GM21423 (cell line): ENCODE measurements around the gene ARMH1.

Source experiments
- ATAC-seq: cut with Tn5 transposase; IDR thresholded peaks from one replicate; pipeline ENCODE4 v1.9.1; 2021; ENCODE audit warnings: mild to moderate bottlenecking, moderate library complexity; ENCODE audit not compliant: unreplicated experiment

ARMH1 gene

GRCh38 chr1:44643721-44644334, 30.7 kb upstream of the ARMH1 start:
- no peak for ATAC-seq

GRCh38 chr1:44644806-44645205, 29.7 kb upstream of the ARMH1 start:
- no peak for ATAC-seq

GRCh38 chr1:44645476-44646244, 28.9 kb upstream of the ARMH1 start:
- ATAC-seq = no peak

- no peak for ATAC-seq
These were observed 28.0 kb upstream of the ARMH1 start for GRCh38 chr1:44646261-44647110.

- no peak for ATAC-seq
These were observed 26.6 kb upstream of the ARMH1 start for GRCh38 chr1:44647896-44648295.

GRCh38 chr1:44648529-44649250, 25.8 kb upstream of the ARMH1 start:
- ATAC-seq = no peak

- no peak for ATAC-seq
These were observed 24.7 kb upstream of the ARMH1 start for GRCh38 chr1:44649788-44650158.

- ATAC-seq = no peak
These were observed 24.2 kb upstream of the ARMH1 start for GRCh38 chr1:44650159-44650831.

- ATAC-seq = no peak
These were observed 23.4 kb upstream of the ARMH1 start for GRCh38 chr1:44651069-44651468.

- ATAC-seq = peak; percentile 61
These were observed 21.9 kb upstream of the ARMH1 start for GRCh38 chr1:44652445-44653106.

GRCh38 chr1:44653107-44653964, 21.2 kb upstream of the ARMH1 start:
- ATAC-seq = no peak

GRCh38 chr1:44654621-44655187, 19.8 kb upstream of the ARMH1 start:
- ATAC-seq = no peak

GRCh38 chr1:44655609-44656008, 18.9 kb upstream of the ARMH1 start:
- no peak for ATAC-seq

GRCh38 chr1:44659566-44659965, 14.9 kb upstream of the ARMH1 start:
- ATAC-seq = no peak

GRCh38 chr1:44660176-44660575, 14.3 kb upstream of the ARMH1 start:
- no peak for ATAC-seq

GRCh38 chr1:44661781-44662682, 12.5 kb upstream of the ARMH1 start:
- ATAC-seq = no peak

- ATAC-seq = no peak
These were observed 11.9 kb upstream of the ARMH1 start for GRCh38 chr1:44662683-44663030.

- ATAC-seq = no peak
These were observed 11.1 kb upstream of the ARMH1 start for GRCh38 chr1:44663417-44663816.
